NB4 (cell line): ENCODE measurements around the gene GYS1.

ENCODE experiments used
- DNase-seq: peaks from one replicate; pipeline ENCODE4 v3.0.0; 2010; ENCODE audit warnings: low read depth
- H3K4me3 ChIP-seq: one replicate; pipeline ENCODE4 v1.5.1; 2011; ENCODE audit warnings: mild to moderate bottlenecking, low read depth, low read length, moderate library complexity
- CTCF ChIP-seq: IDR thresholded peaks from one replicate; pipeline ENCODE4 v1.5.1; 2012; ENCODE audit warnings: low read depth, low read length
- MAX ChIP-seq: IDR thresholded peaks from 2 replicates; pipeline ENCODE4 v1.6.1; 2011; ENCODE audit warnings: low read depth, low read length
- MYC ChIP-seq: IDR thresholded peaks from 2 replicates; pipeline ENCODE4 v1.6.1; 2011; ENCODE audit warnings: low read depth, low read length
- POLR2A ChIP-seq: IDR thresholded peaks from 2 replicates; pipeline ENCODE4 v1.6.1; 2011; ENCODE audit warnings: mild to moderate bottlenecking; ENCODE audit not compliant: insufficient read length; ENCODE audit errors: extremely low read depth

GYS1 gene

GRCh38 chr19:48999481-49000325 is 6.6 kb upstream of the GYS1 start:
- TF ChIP-seq POLR2A (no peak), MAX (no peak), MYC (no peak), CTCF (peak; percentile 62)
- peak; percentile 67 for DNase-seq
- no peak overlapping the region for H3K4me3 ChIP-seq

GRCh38 chr19:48997972-48998371 is 4.9 kb upstream of the GYS1 start:
- peak; percentile 73 for DNase-seq
- H3K4me3 ChIP-seq: no peak overlapping the region
- TF ChIP-seq CTCF: peak; percentile 67
- no peak for TF ChIP-seq POLR2A

GRCh38 chr19:48994035-48994386 is 902 bp upstream of the GYS1 start:
- peak overlapping the region; percentile 95 for H3K4me3 ChIP-seq
- TF ChIP-seq POLR2A (no peak), MAX (no peak)
- no peak for DNase-seq

GRCh38 chr19:48992581-48993174 is 431 bp downstream of the GYS1 start:
- no peak for TF ChIP-seq CTCF
- no peak for TF ChIP-seq POLR2A
- peak overlapping the region; percentile 92 for H3K4me3 ChIP-seq
- DNase-seq: no peak

GRCh38 chr19:48991873-48992580 is 1.1 kb downstream of the GYS1 start:
- DNase-seq: peak; percentile 62
- TF ChIP-seq MAX (no peak), CTCF (no peak), POLR2A (no peak), MYC (no peak)

GRCh38 chr19:48991011-48991609 is 2.0 kb downstream of the GYS1 start:
- H3K4me3 ChIP-seq: no peak overlapping the region
- no peak for DNase-seq
- TF ChIP-seq CTCF (no peak), POLR2A (no peak), MYC (no peak), MAX (no peak)

More at GRCh38 chr19:48991873-48992580, 1.1 kb downstream of the GYS1 start:
- H3K4me3 ChIP-seq: peak overlapping the region; percentile 92
